ENCODE data around the gene PLAC1.

DNA sequence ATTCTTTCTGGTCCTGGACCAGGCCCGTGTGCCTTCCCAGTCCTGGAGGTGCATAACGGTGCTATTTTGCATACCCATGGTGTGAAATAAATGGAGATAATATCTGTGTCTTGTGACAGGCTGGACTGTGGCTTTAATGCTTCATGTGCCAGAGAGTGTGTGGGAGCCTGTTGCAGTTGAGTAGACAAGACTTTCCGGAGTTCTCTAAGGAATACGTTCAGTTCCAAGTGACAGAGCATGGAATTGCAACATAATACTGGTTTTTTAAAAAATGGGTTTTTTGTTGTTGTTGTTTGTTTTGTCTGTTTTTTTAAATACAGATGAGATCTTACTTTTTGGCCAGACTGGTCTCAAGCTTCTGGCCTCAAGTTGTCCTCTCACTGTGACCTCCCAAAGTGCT is 124.3 kb downstream of the PLAC1 start:
- TF ChIP-seq, protein P1, sequence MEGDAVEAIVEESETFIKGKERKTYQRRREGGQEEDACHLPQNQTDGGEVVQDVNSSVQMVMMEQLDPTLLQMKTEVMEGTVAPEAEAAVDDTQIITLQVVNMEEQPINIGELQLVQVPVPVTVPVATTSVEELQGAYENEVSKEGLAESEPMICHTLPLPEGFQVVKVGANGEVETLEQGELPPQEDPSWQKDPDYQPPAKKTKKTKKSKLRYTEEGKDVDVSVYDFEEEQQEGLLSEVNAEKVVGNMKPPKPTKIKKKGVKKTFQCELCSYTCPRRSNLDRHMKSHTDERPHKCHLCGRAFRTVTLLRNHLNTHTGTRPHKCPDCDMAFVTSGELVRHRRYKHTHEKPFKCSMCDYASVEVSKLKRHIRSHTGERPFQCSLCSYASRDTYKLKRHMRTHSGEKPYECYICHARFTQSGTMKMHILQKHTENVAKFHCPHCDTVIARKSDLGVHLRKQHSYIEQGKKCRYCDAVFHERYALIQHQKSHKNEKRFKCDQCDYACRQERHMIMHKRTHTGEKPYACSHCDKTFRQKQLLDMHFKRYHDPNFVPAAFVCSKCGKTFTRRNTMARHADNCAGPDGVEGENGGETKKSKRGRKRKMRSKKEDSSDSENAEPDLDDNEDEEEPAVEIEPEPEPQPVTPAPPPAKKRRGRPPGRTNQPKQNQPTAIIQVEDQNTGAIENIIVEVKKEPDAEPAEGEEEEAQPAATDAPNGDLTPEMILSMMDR (IDR thresholded peaks at IDR 0.05; ENCODE audit: low read depth, low read length, poor library complexity, severe bottlenecking) = no peak
- no peak for TF ChIP-seq EZH2phosphoT487 (IDR thresholded peaks at IDR 0.05; ENCODE audit: borderline replicate concordance, low read length)
